ENCODE data around the gene SPSB2.

DNA sequence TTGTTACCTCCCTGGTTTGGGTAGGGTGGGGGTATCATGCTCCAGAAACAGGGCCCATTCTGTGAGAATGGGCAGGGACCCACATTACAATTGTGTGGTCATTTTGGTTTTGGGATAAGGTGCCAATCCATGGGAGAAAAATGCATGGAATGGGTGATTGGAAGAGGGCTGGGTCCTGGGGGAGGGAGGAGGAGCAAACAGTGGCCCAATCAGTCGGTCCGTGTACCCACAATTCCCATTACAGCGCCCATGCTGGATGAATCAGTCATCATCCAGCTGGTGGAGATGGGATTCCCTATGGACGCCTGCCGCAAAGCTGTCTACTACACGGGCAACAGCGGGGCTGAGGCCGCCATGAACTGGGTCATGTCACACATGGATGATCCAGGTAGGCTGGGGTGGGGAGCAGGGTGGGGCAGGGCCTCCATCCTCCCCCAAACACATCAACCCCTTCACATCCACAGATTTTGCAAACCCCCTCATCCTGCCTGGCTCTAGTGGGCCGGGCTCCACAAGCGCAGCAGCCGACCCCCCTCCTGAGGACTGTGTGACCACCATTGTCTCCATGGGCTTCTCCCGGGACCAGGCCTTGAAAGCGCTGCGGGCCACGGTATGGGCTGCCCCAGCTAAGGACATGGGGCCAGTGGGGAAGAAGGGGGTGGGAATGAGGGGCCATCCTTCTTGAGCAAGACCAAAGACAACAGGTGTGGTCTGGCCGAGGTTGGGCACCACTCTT, 9.3 kb downstream of the SPSB2 start:
- TF ChIP-seq POLR2AphosphoS5 (IDR thresholded peaks at IDR 0.05; ENCODE audit: low read depth), result no peak
- TF ChIP-seq, protein P1, sequence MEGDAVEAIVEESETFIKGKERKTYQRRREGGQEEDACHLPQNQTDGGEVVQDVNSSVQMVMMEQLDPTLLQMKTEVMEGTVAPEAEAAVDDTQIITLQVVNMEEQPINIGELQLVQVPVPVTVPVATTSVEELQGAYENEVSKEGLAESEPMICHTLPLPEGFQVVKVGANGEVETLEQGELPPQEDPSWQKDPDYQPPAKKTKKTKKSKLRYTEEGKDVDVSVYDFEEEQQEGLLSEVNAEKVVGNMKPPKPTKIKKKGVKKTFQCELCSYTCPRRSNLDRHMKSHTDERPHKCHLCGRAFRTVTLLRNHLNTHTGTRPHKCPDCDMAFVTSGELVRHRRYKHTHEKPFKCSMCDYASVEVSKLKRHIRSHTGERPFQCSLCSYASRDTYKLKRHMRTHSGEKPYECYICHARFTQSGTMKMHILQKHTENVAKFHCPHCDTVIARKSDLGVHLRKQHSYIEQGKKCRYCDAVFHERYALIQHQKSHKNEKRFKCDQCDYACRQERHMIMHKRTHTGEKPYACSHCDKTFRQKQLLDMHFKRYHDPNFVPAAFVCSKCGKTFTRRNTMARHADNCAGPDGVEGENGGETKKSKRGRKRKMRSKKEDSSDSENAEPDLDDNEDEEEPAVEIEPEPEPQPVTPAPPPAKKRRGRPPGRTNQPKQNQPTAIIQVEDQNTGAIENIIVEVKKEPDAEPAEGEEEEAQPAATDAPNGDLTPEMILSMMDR (conservative IDR thresholded peaks at IDR 0.05; ENCODE audit: low read depth in 2 of 2), result no peak
- no peak for TF ChIP-seq EZH2phosphoT487 (IDR thresholded peaks at IDR 0.05; ENCODE audit: unreplicated experiment)
- TF ChIP-seq, protein P2, sequence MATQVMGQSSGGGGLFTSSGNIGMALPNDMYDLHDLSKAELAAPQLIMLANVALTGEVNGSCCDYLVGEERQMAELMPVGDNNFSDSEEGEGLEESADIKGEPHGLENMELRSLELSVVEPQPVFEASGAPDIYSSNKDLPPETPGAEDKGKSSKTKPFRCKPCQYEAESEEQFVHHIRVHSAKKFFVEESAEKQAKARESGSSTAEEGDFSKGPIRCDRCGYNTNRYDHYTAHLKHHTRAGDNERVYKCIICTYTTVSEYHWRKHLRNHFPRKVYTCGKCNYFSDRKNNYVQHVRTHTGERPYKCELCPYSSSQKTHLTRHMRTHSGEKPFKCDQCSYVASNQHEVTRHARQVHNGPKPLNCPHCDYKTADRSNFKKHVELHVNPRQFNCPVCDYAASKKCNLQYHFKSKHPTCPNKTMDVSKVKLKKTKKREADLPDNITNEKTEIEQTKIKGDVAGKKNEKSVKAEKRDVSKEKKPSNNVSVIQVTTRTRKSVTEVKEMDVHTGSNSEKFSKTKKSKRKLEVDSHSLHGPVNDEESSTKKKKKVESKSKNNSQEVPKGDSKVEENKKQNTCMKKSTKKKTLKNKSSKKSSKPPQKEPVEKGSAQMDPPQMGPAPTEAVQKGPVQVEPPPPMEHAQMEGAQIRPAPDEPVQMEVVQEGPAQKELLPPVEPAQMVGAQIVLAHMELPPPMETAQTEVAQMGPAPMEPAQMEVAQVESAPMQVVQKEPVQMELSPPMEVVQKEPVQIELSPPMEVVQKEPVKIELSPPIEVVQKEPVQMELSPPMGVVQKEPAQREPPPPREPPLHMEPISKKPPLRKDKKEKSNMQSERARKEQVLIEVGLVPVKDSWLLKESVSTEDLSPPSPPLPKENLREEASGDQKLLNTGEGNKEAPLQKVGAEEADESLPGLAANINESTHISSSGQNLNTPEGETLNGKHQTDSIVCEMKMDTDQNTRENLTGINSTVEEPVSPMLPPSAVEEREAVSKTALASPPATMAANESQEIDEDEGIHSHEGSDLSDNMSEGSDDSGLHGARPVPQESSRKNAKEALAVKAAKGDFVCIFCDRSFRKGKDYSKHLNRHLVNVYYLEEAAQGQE (IDR thresholded peaks at IDR 0.05; ENCODE audit: unreplicated experiment), result no peak
- TF ChIP-seq EZH2 (IDR thresholded peaks at IDR 0.05; ENCODE audit: low read depth, unreplicated experiment), result no peak
- no peak for TF ChIP-seq STAT1 (IDR thresholded peaks at IDR 0.05; ENCODE audit: unreplicated experiment)
- TF ChIP-seq CREB1 (CRISPR knock-in tag; IDR thresholded peaks at IDR 0.05; ENCODE audit: low read depth), result no peak
- no peak for TF ChIP-seq JUNB (IDR thresholded peaks at IDR 0.05; ENCODE audit: unreplicated experiment)
- TF ChIP-seq, protein P3, sequence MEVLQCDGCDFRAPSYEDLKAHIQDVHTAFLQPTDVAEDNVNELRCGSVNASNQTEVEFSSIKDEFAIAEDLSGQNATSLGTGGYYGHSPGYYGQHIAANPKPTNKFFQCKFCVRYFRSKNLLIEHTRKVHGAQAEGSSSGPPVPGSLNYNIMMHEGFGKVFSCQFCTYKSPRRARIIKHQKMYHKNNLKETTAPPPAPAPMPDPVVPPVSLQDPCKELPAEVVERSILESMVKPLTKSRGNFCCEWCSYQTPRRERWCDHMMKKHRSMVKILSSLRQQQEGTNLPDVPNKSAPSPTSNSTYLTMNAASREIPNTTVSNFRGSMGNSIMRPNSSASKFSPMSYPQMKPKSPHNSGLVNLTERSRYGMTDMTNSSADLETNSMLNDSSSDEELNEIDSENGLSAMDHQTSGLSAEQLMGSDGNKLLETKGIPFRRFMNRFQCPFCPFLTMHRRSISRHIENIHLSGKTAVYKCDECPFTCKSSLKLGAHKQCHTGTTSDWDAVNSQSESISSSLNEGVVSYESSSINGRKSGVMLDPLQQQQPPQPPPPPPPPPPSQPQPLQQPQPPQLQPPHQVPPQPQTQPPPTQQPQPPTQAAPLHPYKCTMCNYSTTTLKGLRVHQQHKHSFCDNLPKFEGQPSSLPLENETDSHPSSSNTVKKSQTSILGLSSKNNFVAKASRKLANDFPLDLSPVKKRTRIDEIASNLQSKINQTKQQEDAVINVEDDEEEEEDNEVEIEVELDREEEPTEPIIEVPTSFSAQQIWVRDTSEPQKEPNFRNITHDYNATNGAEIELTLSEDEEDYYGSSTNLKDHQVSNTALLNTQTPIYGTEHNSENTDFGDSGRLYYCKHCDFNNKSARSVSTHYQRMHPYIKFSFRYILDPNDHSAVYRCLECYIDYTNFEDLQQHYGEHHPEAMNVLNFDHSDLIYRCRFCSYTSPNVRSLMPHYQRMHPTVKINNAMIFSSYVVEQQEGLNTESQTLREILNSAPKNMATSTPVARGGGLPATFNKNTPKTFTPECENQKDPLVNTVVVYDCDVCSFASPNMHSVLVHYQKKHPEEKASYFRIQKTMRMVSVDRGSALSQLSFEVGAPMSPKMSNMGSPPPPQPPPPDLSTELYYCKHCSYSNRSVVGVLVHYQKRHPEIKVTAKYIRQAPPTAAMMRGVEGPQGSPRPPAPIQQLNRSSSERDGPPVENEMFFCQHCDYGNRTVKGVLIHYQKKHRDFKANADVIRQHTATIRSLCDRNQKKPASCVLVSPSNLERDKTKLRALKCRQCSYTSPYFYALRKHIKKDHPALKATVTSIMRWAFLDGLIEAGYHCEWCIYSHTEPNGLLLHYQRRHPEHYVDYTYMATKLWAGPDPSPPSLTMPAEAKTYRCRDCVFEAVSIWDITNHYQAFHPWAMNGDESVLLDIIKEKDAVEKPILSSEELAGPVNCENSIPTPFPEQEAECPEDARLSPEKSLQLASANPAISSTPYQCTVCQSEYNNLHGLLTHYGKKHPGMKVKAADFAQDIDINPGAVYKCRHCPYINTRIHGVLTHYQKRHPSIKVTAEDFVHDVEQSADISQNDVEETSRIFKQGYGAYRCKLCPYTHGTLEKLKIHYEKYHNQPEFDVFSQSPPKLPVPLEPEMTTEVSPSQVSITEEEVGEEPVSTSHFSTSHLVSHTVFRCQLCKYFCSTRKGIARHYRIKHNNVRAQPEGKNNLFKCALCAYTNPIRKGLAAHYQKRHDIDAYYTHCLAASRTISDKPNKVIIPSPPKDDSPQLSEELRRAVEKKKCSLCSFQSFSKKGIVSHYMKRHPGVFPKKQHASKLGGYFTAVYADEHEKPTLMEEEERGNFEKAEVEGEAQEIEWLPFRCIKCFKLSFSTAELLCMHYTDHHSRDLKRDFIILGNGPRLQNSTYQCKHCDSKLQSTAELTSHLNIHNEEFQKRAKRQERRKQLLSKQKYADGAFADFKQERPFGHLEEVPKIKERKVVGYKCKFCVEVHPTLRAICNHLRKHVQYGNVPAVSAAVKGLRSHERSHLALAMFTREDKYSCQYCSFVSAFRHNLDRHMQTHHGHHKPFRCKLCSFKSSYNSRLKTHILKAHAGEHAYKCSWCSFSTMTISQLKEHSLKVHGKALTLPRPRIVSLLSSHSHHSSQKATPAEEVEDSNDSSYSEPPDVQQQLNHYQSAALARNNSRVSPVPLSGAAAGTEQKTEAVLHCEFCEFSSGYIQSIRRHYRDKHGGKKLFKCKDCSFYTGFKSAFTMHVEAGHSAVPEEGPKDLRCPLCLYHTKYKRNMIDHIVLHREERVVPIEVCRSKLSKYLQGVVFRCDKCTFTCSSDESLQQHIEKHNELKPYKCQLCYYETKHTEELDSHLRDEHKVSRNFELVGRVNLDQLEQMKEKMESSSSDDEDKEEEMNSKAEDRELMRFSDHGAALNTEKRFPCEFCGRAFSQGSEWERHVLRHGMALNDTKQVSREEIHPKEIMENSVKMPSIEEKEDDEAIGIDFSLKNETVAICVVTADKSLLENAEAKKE (CRISPR knock-in tag; IDR thresholded peaks at IDR 0.05), result no peak
- no peak for TF ChIP-seq ZNF114 (CRISPR knock-in tag; IDR thresholded peaks at IDR 0.05)
- no peak for TF ChIP-seq ZNF331 (CRISPR knock-in tag; IDR thresholded peaks at IDR 0.05; ENCODE audit: low read depth)
- TF ChIP-seq, protein P4, sequence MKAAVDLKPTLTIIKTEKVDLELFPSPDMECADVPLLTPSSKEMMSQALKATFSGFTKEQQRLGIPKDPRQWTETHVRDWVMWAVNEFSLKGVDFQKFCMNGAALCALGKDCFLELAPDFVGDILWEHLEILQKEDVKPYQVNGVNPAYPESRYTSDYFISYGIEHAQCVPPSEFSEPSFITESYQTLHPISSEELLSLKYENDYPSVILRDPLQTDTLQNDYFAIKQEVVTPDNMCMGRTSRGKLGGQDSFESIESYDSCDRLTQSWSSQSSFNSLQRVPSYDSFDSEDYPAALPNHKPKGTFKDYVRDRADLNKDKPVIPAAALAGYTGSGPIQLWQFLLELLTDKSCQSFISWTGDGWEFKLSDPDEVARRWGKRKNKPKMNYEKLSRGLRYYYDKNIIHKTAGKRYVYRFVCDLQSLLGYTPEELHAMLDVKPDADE (IDR thresholded peaks at IDR 0.05), result no peak
- no peak for TF ChIP-seq NANOG (IDR thresholded peaks at IDR 0.05; ENCODE audit: borderline replicate concordance)

Data from GM23338 (cell line).